H1 (cell line): ENCODE data around the gene SPG7. TPM values are rescaled to one million over a fixed set of nuclear protein-coding genes. Genes with fewer than 3 reads are reported as not detected.

Experiments used
- ASH2L ChIP-seq: fragments of 200-600, 300-600 bp; sonication (generic); IDR thresholded peaks from one replicate; pipeline ENCODE4 v1.7.1; 2017; ENCODE audit warnings: low read length
- BACH1 ChIP-seq: IDR thresholded peaks from 2 replicates; pipeline ENCODE4 v1.6.1; 2012; ENCODE audit warnings: low read length, improper control_type of control experiment
- BRCA1 ChIP-seq: IDR thresholded peaks from 2 replicates; pipeline ENCODE4 v1.6.1; 2012; ENCODE audit warnings: low read depth, low read length, improper control_type of control experiment
- CBX8 ChIP-seq: fragments of 300-800, 300-1000 bp; sonication (generic); IDR thresholded peaks from 2 replicates; pipeline ENCODE4 v1.7.1; 2016; ENCODE audit warnings: low read depth, low read length, borderline replicate concordance
- CREB1 ChIP-seq: IDR thresholded peaks from 2 replicates; pipeline ENCODE4 v1.6.1; 2012; ENCODE audit warnings: inconsistent platforms
- EP300 ChIP-seq, 2 experiments: IDR thresholded peaks; 1 replicate in 1 of 2; 2 replicates in 1 of 2; pipeline ENCODE4 v1.6.1; 2011 to 2012; ENCODE audit warnings: low read depth in 2 of 2, low read length in 2 of 2, mild to moderate bottlenecking in 2 of 2, borderline replicate concordance in 1 of 2, inconsistent platforms in 1 of 2, moderate library complexity in 1 of 2
- HDAC2 ChIP-seq, 2 experiments: fragments of 300-600 bp in 1 of 2; sonication (generic) in 1 of 2; IDR thresholded peaks; 2 replicates each; pipeline ENCODE4 v1.6.1; 2011 to 2012; ENCODE audit warnings: low read depth in 2 of 2, low read length in 2 of 2, mild to moderate bottlenecking in 2 of 2, moderate library complexity in 2 of 2, borderline replicate concordance in 1 of 2, inconsistent platforms in 1 of 2
- RAD21 ChIP-seq, 2 experiments: IDR thresholded peaks in 1 of 2; conservative IDR thresholded peaks in 1 of 2; 2 replicates each; pipeline ENCODE4 v1.6.1; 2011; ENCODE audit warnings: low read depth in 2 of 2, low read length in 2 of 2, improper control_type of control experiment in 1 of 2, inconsistent platforms in 1 of 2, mild to moderate bottlenecking in 1 of 2, moderate library complexity in 1 of 2
- SAP30 ChIP-seq: fragments of 300-600 bp; sonication (generic); IDR thresholded peaks from 2 replicates; pipeline ENCODE4 v1.7.1; 2012; ENCODE audit warnings: low read length, moderate library complexity, mild to moderate bottlenecking, inconsistent platforms; ENCODE audit not compliant: insufficient read depth, insufficient replicate concordance
- SP2 ChIP-seq: IDR thresholded peaks from 2 replicates; pipeline ENCODE4 v1.6.1; 2012; ENCODE audit warnings: mild to moderate bottlenecking, low read length, inconsistent platforms
- TBP ChIP-seq: IDR thresholded peaks from 2 replicates; pipeline ENCODE4 v1.6.1; 2011; ENCODE audit warnings: low read depth, low read length, improper control_type of control experiment
- polyA plus RNA-seq, 7 experiments: library from polyadenylated mRNA; depleted of rRNA in 3 of 7; stranded (reverse) in 5 of 7; unstranded in 2 of 7; fragments of >200 nt in 5 of 7; fragments of 200-250 nt in 2 of 7; gene quantifications; 1 replicate in 5 of 7; 2 replicates in 1 of 7; 4 replicates in 1 of 7; pipeline versions ENCODE4 v1.2.1 to v1.2.3, GENCODE V29; 2011 to 2013; ENCODE audit warnings: missing spikeins in 2 of 7, mixed read lengths in 2 of 7
- total RNA-seq: library from RNA; stranded (reverse); fragmentation: NEBNext Ultra II Directional; extraction: Animal tissue kit (Norgen Biotek cat#: 25700); gene quantifications from 2 replicates; pipeline ENCODE4 v1.2.1, GENCODE V29; 2021

Gene SPG7
- total and polyA plus RNA-seq, 2 of the 8 experiments (the other 6 are each of a cell fraction or from before 2014, with no cell fraction given): 72.1 to 113 TPM

DNA sequence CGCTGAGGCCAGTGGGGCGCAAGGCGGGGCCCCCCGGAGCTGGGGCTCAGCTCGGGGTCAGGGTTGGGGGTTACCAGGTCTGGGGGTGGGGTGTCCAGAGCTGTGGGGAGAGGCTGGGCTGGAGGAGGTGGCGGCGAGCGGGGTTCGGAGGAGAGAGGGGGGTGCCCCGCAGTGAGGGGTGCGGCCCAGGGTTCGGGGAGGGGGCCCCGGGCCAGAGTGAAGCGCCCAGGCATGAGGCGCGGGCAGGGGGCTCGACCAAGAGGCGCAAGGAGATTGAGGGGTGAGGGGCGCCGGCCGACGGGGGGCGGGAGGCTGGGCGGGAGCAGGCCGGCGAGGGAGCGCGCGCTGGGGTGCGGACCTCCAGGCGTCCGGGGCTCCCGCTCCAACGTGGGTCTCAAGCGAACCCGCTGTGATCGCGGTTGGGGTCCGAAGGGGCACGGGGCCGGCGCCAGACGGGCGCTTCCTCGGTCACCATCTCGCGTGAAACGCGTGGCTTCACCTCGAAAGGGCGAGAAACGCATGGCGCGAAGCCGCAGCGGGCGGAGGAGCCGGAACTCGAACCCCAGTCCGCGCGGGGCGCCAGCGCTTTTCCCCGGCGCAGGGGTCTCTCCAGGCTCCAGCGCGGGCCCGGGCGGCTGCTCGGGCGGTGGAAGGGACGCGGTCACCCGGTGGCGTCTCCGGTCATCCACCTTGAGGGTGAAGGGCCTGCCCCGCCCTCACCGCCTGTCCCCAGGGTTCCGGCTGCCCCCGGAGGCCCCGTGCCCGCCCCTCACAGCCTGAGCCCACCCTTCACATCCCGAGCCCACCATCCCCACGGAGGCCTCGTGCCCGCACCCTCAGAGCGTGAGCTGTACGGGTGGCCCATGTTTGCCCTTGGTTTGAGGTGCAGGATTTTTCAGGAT, 68.2 kb downstream of the SPG7 start (continued):
- TF ChIP-seq BRCA1 (no peak), TBP (no peak), CBX8 (no peak), ASH2L (no peak), EP300 (IDR thresholded peaks at IDR 0.05; ENCODE audit: borderline replicate concordance in 1 of 2, low read depth in 2 of 2, low read length in 2 of 2) (no peak), BACH1 (0 out of 2 replicates have a peak, but pooled peaks have one; percentile 22), SAP30 (no peak), HDAC2 (IDR thresholded peaks at IDR 0.05; ENCODE audit: borderline replicate concordance in 1 of 2, low read depth in 2 of 2, low read length in 2 of 2) (no peak), CREB1 (no peak), RAD21 (IDR thresholded peaks at IDR 0.05 in 1 of 2, conservative IDR thresholded peaks at IDR 0.05 in 1 of 2; ENCODE audit: low read depth in 2 of 2, low read length in 2 of 2) (no peak), SP2 (no peak)
